Lower leg skin (tissue), 3 donors: Measurements from ENCODE around the gene CCR7.

Experiments
- POLR2A ChIP-seq, 2 donors: fragments of 450-650 bp; IDR thresholded peaks; one replicate each; pipeline ENCODE4 v1.6.1; 2016 to 2017; ENCODE audit warnings: antibody characterized with exemption in 2 of 2, mild to moderate bottlenecking in 1 of 2, moderate library complexity in 1 of 2
- TF ChIP-seq, protein P1 (sequence below), 3 donors: fragments of 450-650 bp; IDR thresholded peaks; one replicate each; pipeline ENCODE4 v1.5.1; 2016; ENCODE audit warnings: antibody characterized with exemption in 3 of 3, mild to moderate bottlenecking in 3 of 3, moderate library complexity in 2 of 3

DNA sequence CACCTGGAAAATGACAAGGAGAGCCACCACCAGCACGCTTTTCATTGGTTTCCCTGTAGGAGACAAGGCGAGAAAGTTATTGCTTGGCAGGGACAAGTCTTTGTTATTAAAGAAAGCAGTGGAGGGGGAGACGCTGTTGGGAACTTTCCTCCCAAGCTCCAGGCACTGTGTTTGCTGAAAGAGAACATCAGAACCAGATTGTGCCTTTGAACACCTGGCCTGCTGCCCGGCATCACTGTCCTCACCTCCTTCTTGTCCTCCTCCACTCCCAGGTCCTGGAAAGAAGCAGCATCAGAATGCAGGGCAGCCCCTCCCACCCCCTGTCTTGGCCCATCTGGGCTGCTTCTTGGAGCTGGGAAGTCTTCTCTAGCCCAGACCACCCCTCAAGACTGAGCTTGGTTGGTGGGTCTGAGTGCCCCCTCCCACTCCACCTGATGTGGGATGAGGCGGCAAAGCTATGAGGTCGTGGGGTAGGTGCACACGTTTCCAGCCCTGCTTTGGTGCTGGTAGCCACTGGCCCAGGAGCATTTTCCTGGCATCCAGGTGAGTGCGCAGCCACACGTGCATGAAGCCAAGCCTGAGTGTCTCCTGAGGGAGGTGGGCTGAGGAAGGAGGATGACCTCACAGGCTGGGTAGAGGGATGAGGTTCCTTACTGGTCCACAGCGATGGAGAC lies 6.2 kb downstream of the CCR7 start:
- TF ChIP-seq, protein P1, sequence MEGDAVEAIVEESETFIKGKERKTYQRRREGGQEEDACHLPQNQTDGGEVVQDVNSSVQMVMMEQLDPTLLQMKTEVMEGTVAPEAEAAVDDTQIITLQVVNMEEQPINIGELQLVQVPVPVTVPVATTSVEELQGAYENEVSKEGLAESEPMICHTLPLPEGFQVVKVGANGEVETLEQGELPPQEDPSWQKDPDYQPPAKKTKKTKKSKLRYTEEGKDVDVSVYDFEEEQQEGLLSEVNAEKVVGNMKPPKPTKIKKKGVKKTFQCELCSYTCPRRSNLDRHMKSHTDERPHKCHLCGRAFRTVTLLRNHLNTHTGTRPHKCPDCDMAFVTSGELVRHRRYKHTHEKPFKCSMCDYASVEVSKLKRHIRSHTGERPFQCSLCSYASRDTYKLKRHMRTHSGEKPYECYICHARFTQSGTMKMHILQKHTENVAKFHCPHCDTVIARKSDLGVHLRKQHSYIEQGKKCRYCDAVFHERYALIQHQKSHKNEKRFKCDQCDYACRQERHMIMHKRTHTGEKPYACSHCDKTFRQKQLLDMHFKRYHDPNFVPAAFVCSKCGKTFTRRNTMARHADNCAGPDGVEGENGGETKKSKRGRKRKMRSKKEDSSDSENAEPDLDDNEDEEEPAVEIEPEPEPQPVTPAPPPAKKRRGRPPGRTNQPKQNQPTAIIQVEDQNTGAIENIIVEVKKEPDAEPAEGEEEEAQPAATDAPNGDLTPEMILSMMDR (IDR thresholded peaks at IDR 0.05) = no peak
- TF ChIP-seq POLR2A (IDR thresholded peaks at IDR 0.05) = no peak
